AG04450 (cell line): ENCODE measurements around the gene NELFB. TPM values are rescaled to one million over a fixed set of nuclear protein-coding genes. Genes with fewer than 3 reads are reported as not detected.
A peak's percentile ranks its signal among the peaks of the same experiment; 100 is the strongest.

ENCODE experiments used
- CTCF ChIA-PET: fragments of 300-600, 350-600 bp; formaldehyde crosslinking; extraction: SDS; loops from one replicate; lab custom pipeline; 2022; ENCODE audit warnings: antibody characterized with exemption, inconsistent platforms; lab: Charles Lee
- POLR2A ChIA-PET: fragments of 350-600 bp; formaldehyde crosslinking; extraction: SDS; loops from one replicate; lab custom pipeline; 2021; ENCODE audit warnings: antibody characterized with exemption, inconsistent platforms; lab: Yijun Ruan, JAX
- DNase-seq: peaks from one replicate; pipeline ENCODE4 v3.0.0-alpha.2; 2011; ENCODE audit warnings: low read depth, low spot score
- H3K27ac ChIP-seq: one replicate; pipeline ENCODE4 v1.5.1; 2012; ENCODE audit warnings: low read depth, low read length, control low read depth
- H3K27me3 ChIP-seq: one replicate; pipeline ENCODE4 v1.6.0; 2012; ENCODE audit warnings: low read length; ENCODE audit not compliant: control insufficient read depth, insufficient read depth
- H3K4me3 ChIP-seq: 2 replicates; pipeline ENCODE4 v1.5.1; 2011; ENCODE audit warnings: mild to moderate bottlenecking, low read depth, low read length, control low read depth
- H3K9me3 ChIP-seq: 2 replicates; pipeline ENCODE4 v1.5.1; 2012; ENCODE audit warnings: low read length; ENCODE audit not compliant: control insufficient read depth, insufficient read depth
- CTCF ChIP-seq: IDR thresholded peaks from 2 replicates; pipeline ENCODE4 v1.5.1; 2011; ENCODE audit warnings: low read depth, low read length, control low read depth, inconsistent platforms
- polyA plus RNA-seq: library from polyadenylated mRNA; depleted of rRNA; stranded (reverse); fragments of >200 nt; gene quantifications from 2 replicates; pipeline ENCODE4 v1.2.3, GENCODE V29; 2011

Gene NELFB
- polyA plus RNA-seq, 1 experiment = 27.1 TPM

- H3K27ac ChIP-seq = no peak overlapping the region
- no peak for TF ChIP-seq CTCF
- H3K27me3 ChIP-seq = no peaks in the 10 kb centered on the region
- no peak overlapping the region for H3K4me3 ChIP-seq
- no peaks in the 10 kb centered on the region; the same call in 1 of the 2 replicates for H3K9me3 ChIP-seq
- POLR2A ChIA-PET = interaction anchor here (1.4 to 8.8 kb wide), 2 partner anchors 7 to 11 kb away, joined by 5 to 146 read pairs; partner anchors contain the start of gene TUBB4B
- CTCF ChIA-PET = interaction anchor here (0.6 to 1.4 kb wide), 2 partner anchors 16 to 76 kb away, joined by 3 to 4 read pairs; no protein-coding TSS in a partner anchor
- DNase-seq = no peak
Measured at GRCh38 chr9:137252555-137253506, 2.3 kb upstream of the NELFB start.

GRCh38 chr9:137253717-137254623 lies 1.2 kb upstream of the NELFB start:
- H3K27me3 ChIP-seq = no peaks in the 10 kb centered on the region
- H3K4me3 ChIP-seq = peak overlapping the region; percentile 79
- ChIA-PET CTCF (interaction anchor here (0.5 to 1.5 kb wide), 3 partner anchors 17 to 352 kb away, joined by 3 to 10 read pairs (median 4); partner anchors contain the start of gene EXD3), POLR2A (interaction anchor here (0.6 to 8.8 kb wide), 6 partner anchors 8 to 427 kb away, joined by 3 to 146 read pairs (median 4); partner anchors contain the start of genes TOR4A and TUBB4B)
- DNase-seq = no peak
- no peak for TF ChIP-seq CTCF
- H3K9me3 ChIP-seq = no peaks in the 10 kb centered on the region; the same call in 1 of the 2 replicates
- no peak overlapping the region for H3K27ac ChIP-seq

GRCh38 chr9:137255448-137256114 lies 454 bp downstream of the NELFB start:
- ChIA-PET POLR2A (interaction anchor here (0.9 to 8.8 kb wide), 4 partner anchors 11 to 67 kb away, joined by 3 to 146 read pairs (median 4); partner anchors contain the start of genes TOR4A and TUBB4B), CTCF (interaction anchor here (1.3 to 1.7 kb wide), 2 partner anchors 19 to 167 kb away, joined by 3 to 7 read pairs; partner anchors contain the start of gene EXD3)
- Histone ChIP-seq H3K27me3 (no peaks in the 10 kb centered on the region), H3K27ac (no peak overlapping the region), H3K4me3 (peak overlapping the region; percentile 96), H3K9me3 (no peaks in the 10 kb centered on the region; the same call in 1 of the 2 replicates)
- no peak for DNase-seq
- TF ChIP-seq CTCF = no peak

GRCh38 chr9:137256362-137256761 lies 1.2 kb downstream of the NELFB start:
- no peak for DNase-seq
- ChIA-PET POLR2A (interaction anchor here (0.8 to 8.8 kb wide), 3 partner anchors 10 to 167 kb away, joined by 3 to 146 read pairs (median 3); partner anchors contain the start of genes EXD3, NOXA1 and TUBB4B), CTCF (interaction anchor here (1.3 to 1.7 kb wide), 2 partner anchors 19 to 167 kb away, joined by 3 to 7 read pairs; partner anchors contain the start of gene EXD3)
- Histone ChIP-seq H3K27me3 (no peaks in the 10 kb centered on the region), H3K4me3 (peak overlapping the region; percentile 96), H3K27ac (peak overlapping the region; percentile 31), H3K9me3 (no peaks in the 10 kb centered on the region; the same call in 1 of the 2 replicates)
- no peak for TF ChIP-seq CTCF
